HepG2 (cell line): ENCODE data around the gene KANSL1L. TPM values are rescaled to one million over a fixed set of nuclear protein-coding genes. Genes with fewer than 3 reads are reported as not detected.

Experiments used
- ATAC-seq: fragments of 200-7000 bp; cut with Tn5 transposase; 3 replicates; pipeline ENCODE4 v1.9.1; 2020; ENCODE audit warnings: mild to moderate bottlenecking, moderate library complexity
- BruUV-seq: library from RNA; stranded (reverse); fragments of 400-500 nt; replicated peaks from 2 replicates; lab custom pipeline; 2021; lab: Mats Ljungman, UMichigan
- CTCF ChIA-PET: fragments of 300-600 bp; formaldehyde crosslinking; extraction: SDS; loops from one replicate; lab custom pipeline; 2021; ENCODE audit warnings: low total read pairs, inconsistent platforms, low intra/inter-chr PET ratio; lab: Yijun Ruan, JAX
- POLR2A ChIA-PET: fragments of 350-600 bp; sonication (Branson Sonifier 250); formaldehyde crosslinking; loops from one replicate; lab custom pipeline; 2020; ENCODE audit warnings: antibody characterized with exemption, inconsistent platforms; lab: Yijun Ruan, JAX
- DNase-seq: peaks from one replicate; pipeline ENCODE4 v3.0.0-alpha.2; 2015; ENCODE audit warnings: low spot score
- FAIRE-seq: peaks from 3 replicates; lab custom pipeline; 2011; peaks lifted over from hg19 to GRCh38; lab: Jason Lieb, UNC
- H2AFZ ChIP-seq: one replicate; pipeline ENCODE4 v1.6.1; 2011; ENCODE audit warnings: low read length, inconsistent platforms
- H3K27ac ChIP-seq: fragments of 300-600 bp; 3 replicates; pipeline ENCODE4 v1.8.0; 2011; ENCODE audit warnings: mixed run types, mild to moderate bottlenecking, mixed read lengths, low read length, inconsistent platforms; ENCODE audit not compliant: insufficient read depth; ENCODE audit errors: extremely low read length
- H3K27me3 ChIP-seq, 2 experiments: fragments of 200-600 bp in 1 of 2; 2 replicates in 1 of 2; 3 replicates in 1 of 2; pipeline versions ENCODE4 v1.6.0 to v1.8.0; 2011; ENCODE audit warnings: low read length in 2 of 2, mild to moderate bottlenecking in 2 of 2, moderate library complexity in 2 of 2, inconsistent platforms in 1 of 2; ENCODE audit not compliant: insufficient read depth in 2 of 2, control insufficient read depth in 1 of 2
- H3K36me3 ChIP-seq, 2 experiments: fragments of 200-600 bp in 1 of 2; replicated peaks in 1 of 2; 2 replicates in 1 of 2; 3 replicates in 1 of 2; pipeline versions ENCODE4 v1.5.1 to v1.8.0; 2011; ENCODE audit warnings: low read length in 2 of 2, inconsistent platforms in 1 of 2; ENCODE audit not compliant: insufficient read depth in 2 of 2, control insufficient read depth in 1 of 2
- H3K4me1 ChIP-seq: 2 replicates; pipeline ENCODE4 v1.5.1; 2012; ENCODE audit warnings: low read length, inconsistent platforms; ENCODE audit not compliant: insufficient read depth
- H3K4me2 ChIP-seq: 2 replicates; pipeline ENCODE4 v1.6.0; 2011; ENCODE audit warnings: low read depth, low read length, inconsistent platforms
- H3K4me3 ChIP-seq, 3 experiments: fragments of 200-600 bp in 1 of 3; sonication (generic), shearing (Covaris generic) in 1 of 3; replicated peaks in 1 of 3; 2 replicates each; pipeline ENCODE4 v1.5.1; 2011 to 2016; ENCODE audit warnings: low read length in 3 of 3, inconsistent platforms in 2 of 3, low read depth in 2 of 3, mild to moderate bottlenecking in 2 of 3, control low read depth in 1 of 3, mixed read lengths in 1 of 3; ENCODE audit not compliant: insufficient read depth in 1 of 3
- H3K79me2 ChIP-seq: one replicate; pipeline ENCODE4 v1.6.1; 2011; ENCODE audit warnings: low read length, inconsistent platforms; ENCODE audit not compliant: insufficient read depth
- H3K9ac ChIP-seq: 2 replicates; pipeline ENCODE4 v1.6.0; 2011; ENCODE audit warnings: mild to moderate bottlenecking, low read depth, low read length, inconsistent platforms; ENCODE audit not compliant: insufficient read depth
- H3K9me3 ChIP-seq: 2 replicates; pipeline ENCODE4 v1.5.1; 2012; ENCODE audit warnings: mild to moderate bottlenecking, low read length
- H4K20me1 ChIP-seq: 2 replicates; pipeline ENCODE4 v1.6.0; 2011; ENCODE audit warnings: inconsistent platforms, mild to moderate bottlenecking, low read length, moderate library complexity; ENCODE audit not compliant: insufficient read depth
- ERF ChIP-seq: IDR thresholded peaks from 2 replicates; pipeline ENCODE4 v1.6.1; 2018; ENCODE audit warnings: missing biosample characterization, missing genetic modification reagents
- FOXP4 ChIP-seq: sonication (generic); formaldehyde crosslinking; IDR thresholded peaks from 2 replicates; pipeline ENCODE4 v1.4.0; 2020; ENCODE audit warnings: missing genetic modification reagents
- HDAC6 ChIP-seq: fragments of 200-600 bp; sonication (generic); IDR thresholded peaks from 2 replicates; pipeline ENCODE4 v1.7.0; 2017; ENCODE audit warnings: mild to moderate bottlenecking, antibody characterized with exemption, low read length, low read depth
- KLF16 ChIP-seq, 2 experiments: sonication (generic) in 1 of 2; formaldehyde crosslinking in 1 of 2; IDR thresholded peaks; 2 replicates each; pipeline versions ENCODE4 v1.6.1 to v1.8.0; 2016 to 2023; ENCODE audit warnings: missing genetic modification reagents in 2 of 2, missing compliant biosample characterization in 1 of 2
- PHB2 ChIP-seq: fragments of 450-650 bp; IDR thresholded peaks from 2 replicates; pipeline ENCODE4 v1.6.1; 2018; ENCODE audit not compliant: partially characterized antibody
- REXO4 ChIP-seq: sonication (generic); formaldehyde crosslinking; IDR thresholded peaks from 2 replicates; pipeline ENCODE4 v1.8.0; 2022; ENCODE audit warnings: missing genetic modification reagents, mild to moderate bottlenecking, borderline replicate concordance
- RORA ChIP-seq: sonication (generic); formaldehyde crosslinking; IDR thresholded peaks from 2 replicates; pipeline ENCODE4 v1.5.0; 2020; ENCODE audit warnings: mild to moderate bottlenecking, missing genetic modification reagents, moderate library complexity
- TFDP1 ChIP-seq: IDR thresholded peaks from 2 replicates; pipeline ENCODE4 v1.6.1; 2016; ENCODE audit warnings: missing compliant biosample characterization, missing genetic modification reagents, borderline replicate concordance
- THAP7 ChIP-seq: sonication (generic); formaldehyde crosslinking; IDR thresholded peaks from 2 replicates; pipeline ENCODE4 v1.8.1; 2023; ENCODE audit warnings: mild to moderate bottlenecking, missing genetic modification reagents
- THAP9 ChIP-seq: sonication (generic); formaldehyde crosslinking; IDR thresholded peaks from 2 replicates; pipeline ENCODE4; 2020; ENCODE audit warnings: missing genetic modification reagents, mild to moderate bottlenecking, borderline replicate concordance
- YEATS4 ChIP-seq: sonication (generic); formaldehyde crosslinking; IDR thresholded peaks from 2 replicates; pipeline ENCODE4 v1.4.0; 2020; ENCODE audit warnings: missing genetic modification reagents, borderline replicate concordance
- ZBTB10 ChIP-seq: sonication (generic); formaldehyde crosslinking; IDR thresholded peaks from 2 replicates; pipeline ENCODE4 v1.4.0; 2020; ENCODE audit warnings: missing genetic modification reagents, borderline replicate concordance
- ZNF484 ChIP-seq: sonication (generic); formaldehyde crosslinking; IDR thresholded peaks from 2 replicates; pipeline ENCODE4 v1.5.1; 2020; ENCODE audit warnings: mild to moderate bottlenecking, low read depth, missing genetic modification reagents, borderline replicate concordance
- ZNF572 ChIP-seq: sonication (generic); formaldehyde crosslinking; IDR thresholded peaks from 2 replicates; pipeline ENCODE4 v1.5.1; 2020; ENCODE audit warnings: mild to moderate bottlenecking, missing genetic modification reagents
- ZNF879 ChIP-seq: sonication (generic); formaldehyde crosslinking; IDR thresholded peaks from 2 replicates; pipeline ENCODE4 v1.8.1; 2023; ENCODE audit warnings: missing genetic modification reagents
- ZSCAN30 ChIP-seq: sonication (generic); formaldehyde crosslinking; IDR thresholded peaks from 2 replicates; pipeline ENCODE4 v1.5.0; 2020; ENCODE audit warnings: mild to moderate bottlenecking, missing genetic modification reagents
- WGBS: methylation state at CpG from one replicate; pipeline ENCODE4 v1.1.6; 2017; ENCODE audit warnings: low lambda C conversion rate; 5-methylcytosine and 5-hydroxymethylcytosine counted together
- in situ Hi-C: cut with HindIII; loops from 2 replicates; pipeline ENCODE4 v1.10.0; 2017; ENCODE audit warnings: low pct_unique_long_range_greater_than_20kb; ENCODE audit not compliant: extremely low pct_ligation_motif_present
- intact Hi-C: fragments of 100-400 bp; cut with micrococcal nuclease; formaldehyde crosslinking; loops from one replicate; pipeline ENCODE4 v1.10.0; 2022; ENCODE audit not compliant: unreplicated experiment
- polyA plus RNA-seq, 8 experiments: library from polyadenylated mRNA; depleted of rRNA in 3 of 8; stranded (reverse) in 7 of 8; unstranded in 1 of 8; fragments of >200 nt; fragmentation: Illumina TruSeq in 4 of 8; extraction: Trizol in 4 of 8; gene quantifications; 2 replicates each; pipeline versions ENCODE4 v1.2.1 to v1.2.3, GENCODE V29; 2011 to 2016; ENCODE audit warnings: low read depth in 4 of 8, missing spikeins in 1 of 8, mixed read lengths in 1 of 8; ENCODE audit not compliant: insufficient read depth in 1 of 8
- total RNA-seq, 5 experiments: library from RNA; depleted of rRNA; stranded (reverse); fragments of >200 nt; fragmentation: Illumina TruSeq; extraction: Trizol; gene quantifications; 2 replicates each; pipeline ENCODE4 v1.2.3, GENCODE V29; 2016; ENCODE audit warnings: low read depth in 1 of 5

KANSL1L gene
- total and polyA plus RNA-seq, 2 of the 13 experiments (the other 11 are each of a cell fraction or from before 2014, with no cell fraction given), result 5.4 to 10.3 TPM

GRCh38 chr2:210188755-210189154 lies 17.5 kb upstream of the KANSL1L start:
- no peak for FAIRE-seq
- Histone ChIP-seq H3K4me3 (no peak overlapping the region), H3K27me3 (no peaks in the 10 kb centered on the region), H3K4me2 (no peak overlapping the region), H3K9ac (no peak overlapping the region), H3K27ac (no peak overlapping the region), H2AFZ (no peak overlapping the region), H3K4me1 (peaks cover 11% of the 10 kb centered on the region), H3K36me3 (no peaks in the 10 kb centered on the region), H3K9me3 (0 out of 2 replicates have a peak, but pooled peaks cover 13% of the 10 kb centered on the region), H3K79me2 (no peaks in the 10 kb centered on the region), H4K20me1 (no peaks in the 10 kb centered on the region)
- no TSS peak for BruUV-seq
- intact Hi-C loops (no loop called here), in situ Hi-C loops (loop anchor here (25.0 kb wide), 1 partner anchor 1801 kb away; no protein-coding TSS in a partner anchor)
- CTCF ChIA-PET, result no interaction called here
- POLR2A ChIA-PET, result no interaction called here
- WGBS, result 14% methylated on average over 2 of the region's 2 CpGs
- no peak for DNase-seq
- ATAC-seq, result no peak
- no peak for TF ChIP-seq ZNF484 (CRISPR knock-in tag)
- TF ChIP-seq KLF16 (CRISPR knock-in tag; IDR thresholded peaks at IDR 0.05), result no peak
- no peak for TF ChIP-seq RORA
- no peak for TF ChIP-seq ZSCAN30 (CRISPR knock-in tag)
- TF ChIP-seq ERF, result no peak
- TF ChIP-seq PHB2, result no peak
- TF ChIP-seq REXO4, result no peak
- no peak for TF ChIP-seq HDAC6
- no peak for TF ChIP-seq YEATS4 (CRISPR knock-in tag)
- no peak for TF ChIP-seq ZNF572
- TF ChIP-seq FOXP4 (CRISPR knock-in tag), result no peak
- TF ChIP-seq ZBTB10 (CRISPR knock-in tag), result no peak
- TF ChIP-seq THAP9 (CRISPR knock-in tag), result no peak
- no peak for TF ChIP-seq ZNF879 (CRISPR knock-in tag)
- TF ChIP-seq TFDP1 (CRISPR knock-in tag), result no peak
- no peak for TF ChIP-seq THAP7 (CRISPR knock-in tag)
